ELR (cell line): Measurements from ENCODE around the gene CTIF.
A peak's percentile ranks its signal among the peaks of the same experiment; 100 is the strongest.
"Not testable (repeated sequence)": the region's sequence is repeated elsewhere in the genome, so short reads cannot be mapped to it uniquely, and the experiment has no call there.

Experiments used
- DNase-seq: peaks from one replicate; pipeline ENCODE4 v3.0.0-alpha.2; 2015; ENCODE audit warnings: low read depth

CTIF gene

DNA sequence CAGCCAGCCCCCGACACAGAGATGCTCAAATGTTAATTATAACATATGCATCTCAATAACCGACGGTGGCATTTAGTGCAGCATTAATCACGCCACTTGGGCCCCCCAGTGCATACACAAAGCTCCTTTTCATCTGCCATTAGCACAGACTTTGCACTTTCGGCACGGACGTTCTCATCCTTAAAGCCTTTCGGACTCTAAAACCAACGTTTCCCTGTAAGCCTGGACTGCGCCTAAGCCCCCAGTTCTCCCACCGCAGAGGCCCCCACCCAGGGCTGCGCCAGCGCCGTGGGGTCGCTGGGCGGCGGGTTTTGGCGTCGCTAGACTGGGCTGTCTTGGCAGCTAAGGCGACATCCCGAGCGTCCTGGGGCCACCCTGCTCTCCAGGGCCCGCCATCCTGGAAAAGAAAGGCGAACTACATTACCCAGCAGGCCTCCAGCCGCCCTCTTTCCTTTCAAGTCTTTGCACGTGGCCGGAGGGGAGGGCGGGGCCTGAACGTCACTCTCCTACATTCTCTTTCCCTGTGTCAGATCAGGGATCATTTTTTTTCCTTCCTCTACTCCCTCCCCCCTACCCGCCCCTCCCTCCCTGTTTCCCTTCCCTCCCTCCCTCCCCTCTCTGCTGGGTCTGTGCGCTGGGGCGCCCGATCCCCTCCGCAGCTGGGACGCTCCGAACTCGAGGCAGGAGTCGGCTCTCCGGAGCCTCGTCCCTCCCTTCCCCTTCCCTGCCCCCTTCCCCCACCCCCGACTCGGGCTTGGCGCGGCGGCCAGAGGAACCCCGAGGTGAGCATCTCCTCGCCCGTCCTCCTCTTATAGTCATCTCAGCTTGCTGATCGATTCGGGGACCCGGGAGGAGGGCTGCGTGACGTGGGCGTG, at the start of gene CTIF:
Gene CTIF (plus strand): TSS at position 501 of the 875 bp plus-strand sequence. CDS start 80,535 bp downstream, outside the sequence.
- peak; percentile 99 for DNase-seq

GRCh38 chr18:48490641-48491293, 48.1 kb upstream of the CTIF start:
- DNase-seq, result no peak

DNA sequence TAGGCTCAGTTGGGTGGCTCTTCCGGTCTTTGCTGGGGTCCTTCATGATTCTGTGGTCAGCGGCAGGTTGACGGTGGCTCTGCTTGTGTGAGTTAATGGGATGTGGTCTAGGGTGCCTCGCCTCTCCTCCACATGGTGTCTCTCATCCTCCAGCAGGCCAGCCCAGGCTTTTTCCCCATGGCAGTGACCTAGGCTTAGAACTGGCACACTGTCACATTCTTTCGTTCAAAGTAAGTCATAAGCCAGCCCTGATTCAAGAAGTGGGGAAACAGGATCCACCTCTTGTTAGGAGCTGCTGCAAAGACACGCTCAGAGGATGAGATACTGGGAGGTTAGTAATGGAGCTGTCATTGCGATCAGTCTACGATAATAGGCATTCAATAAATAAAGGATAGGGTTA, 46.0 kb upstream of the CTIF start:
- DNase-seq, result no peak

DNA sequence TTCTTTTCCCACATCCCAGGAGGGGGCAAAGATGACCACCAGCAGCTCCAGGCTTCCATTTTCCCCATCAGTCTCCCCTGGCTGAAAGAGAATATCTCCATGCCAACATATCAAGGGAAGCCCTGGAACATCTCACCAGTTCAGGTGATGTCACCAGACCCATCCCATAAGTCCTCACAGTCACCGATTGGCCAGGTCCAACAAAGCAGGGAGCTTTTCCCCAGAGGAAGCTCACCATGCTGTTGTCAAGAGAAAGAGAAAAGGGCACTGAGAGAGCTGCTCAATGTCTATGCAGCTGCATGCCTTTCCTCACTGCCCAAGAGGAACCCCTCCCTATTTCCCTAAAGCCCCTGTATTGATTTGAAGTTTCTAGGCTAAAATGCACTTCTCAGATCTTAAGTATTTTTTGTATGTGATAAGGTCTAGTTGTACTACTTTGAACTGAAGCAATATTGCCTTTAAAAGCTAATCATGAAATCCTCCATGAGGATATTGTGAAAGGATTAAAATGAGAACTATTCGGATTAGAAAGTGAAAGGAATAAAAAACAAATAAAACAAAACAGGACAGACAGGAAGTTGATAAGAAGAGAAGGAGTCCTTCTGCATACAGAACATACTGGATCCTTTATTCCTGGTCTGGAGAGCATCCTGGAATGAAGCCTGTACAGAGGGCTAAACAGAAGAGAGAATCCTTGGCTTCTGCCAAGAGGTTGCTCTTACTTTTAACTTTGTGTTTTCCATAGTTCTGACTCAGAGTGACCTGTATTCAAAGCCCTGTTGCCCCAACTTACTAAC, 45.2 kb upstream of the CTIF start:
- peak; percentile 14 for DNase-seq

DNA sequence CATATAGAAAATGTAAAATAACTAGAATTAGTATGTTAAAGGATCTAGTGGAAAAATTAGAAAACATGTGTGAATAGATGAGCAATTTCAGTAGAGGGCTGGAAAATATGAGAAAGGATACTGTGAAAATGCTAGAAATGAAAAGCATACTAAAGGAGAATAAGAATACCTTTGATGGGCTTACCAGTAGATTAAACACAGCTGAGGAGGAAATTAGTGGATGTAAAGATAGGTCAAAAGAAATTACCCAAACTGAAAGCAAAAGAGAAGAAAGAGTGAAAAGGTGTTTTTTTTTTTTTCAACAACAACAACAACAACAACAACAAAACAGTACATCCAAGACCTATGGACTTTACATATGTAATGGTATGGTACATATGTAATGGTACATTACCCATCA, 41.0 kb upstream of the CTIF start:
- no peak for DNase-seq

DNA sequence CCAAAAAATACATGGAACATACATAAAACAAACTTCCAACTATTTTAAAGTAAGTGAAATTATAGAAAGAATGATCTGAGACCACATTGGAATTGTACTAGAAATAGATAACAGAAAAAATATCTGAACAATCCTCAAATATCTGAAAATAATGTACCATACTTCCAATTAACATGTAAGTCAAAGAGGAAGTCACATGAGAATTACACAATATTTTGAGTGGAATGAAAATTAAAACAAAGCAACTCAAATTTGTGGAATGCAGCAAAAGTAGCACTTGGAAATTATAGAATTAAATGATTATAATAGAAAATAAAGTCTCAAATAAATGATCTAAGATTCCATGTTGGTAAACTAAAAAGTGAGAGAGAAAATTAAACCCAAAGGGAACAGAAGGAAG, 38.3 kb upstream of the CTIF start:
- DNase-seq, result no peak

GRCh38 chr18:48502906-48503305, 35.9 kb upstream of the CTIF start:
- DNase-seq, result no peak

- no peak for DNase-seq
These were observed 34.0 kb upstream of the CTIF start for GRCh38 chr18:48504819-48505218.

DNA sequence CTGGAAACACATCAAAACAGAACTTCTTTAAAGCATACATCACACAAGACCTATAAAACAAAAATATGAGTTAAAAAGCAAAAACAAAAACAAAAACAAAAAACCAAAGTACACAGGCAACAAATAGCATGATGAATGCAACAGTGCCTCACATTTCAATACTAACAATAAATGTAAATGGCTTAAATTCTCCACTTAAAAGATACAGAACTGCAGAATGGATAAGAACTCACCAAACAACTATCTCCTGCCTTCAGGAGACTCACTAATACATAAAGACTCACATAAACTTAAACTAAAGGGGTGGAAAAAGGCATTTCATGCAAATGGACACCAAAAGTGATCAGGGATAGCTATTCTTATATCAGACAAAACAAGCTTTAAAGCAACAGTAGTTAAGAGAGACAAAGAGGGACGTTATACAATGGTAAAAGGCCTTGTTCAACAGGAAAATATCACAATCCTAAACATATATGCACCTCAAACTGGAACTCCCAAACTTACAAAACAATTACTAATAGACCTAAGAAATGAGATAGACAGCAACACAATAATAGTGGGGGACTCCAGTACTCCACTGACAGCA, 31.8 kb upstream of the CTIF start:
- not testable (repeated sequence) for DNase-seq

DNA sequence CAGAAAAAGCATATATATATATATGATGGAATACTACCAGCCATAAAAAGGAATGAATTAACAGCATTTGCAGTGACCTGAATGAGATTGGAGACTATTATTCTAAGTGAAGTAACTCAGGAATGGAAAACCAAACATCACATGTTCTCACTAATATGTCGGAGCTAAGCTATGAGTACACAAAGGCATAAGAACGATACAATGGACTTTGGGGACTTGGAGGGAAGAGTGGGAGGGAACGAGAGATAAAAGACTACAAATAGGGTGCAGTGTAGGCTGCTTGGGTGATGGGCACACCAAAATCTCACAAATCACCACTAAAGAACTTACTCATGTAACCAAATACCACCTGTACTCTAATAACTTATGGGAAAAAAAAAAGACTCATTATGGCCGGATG, 26.3 kb upstream of the CTIF start:
- DNase-seq, result not testable (repeated sequence)

- DNase-seq, result no peak
These were observed 24.0 kb upstream of the CTIF start for GRCh38 chr18:48514786-48515185.

DNA sequence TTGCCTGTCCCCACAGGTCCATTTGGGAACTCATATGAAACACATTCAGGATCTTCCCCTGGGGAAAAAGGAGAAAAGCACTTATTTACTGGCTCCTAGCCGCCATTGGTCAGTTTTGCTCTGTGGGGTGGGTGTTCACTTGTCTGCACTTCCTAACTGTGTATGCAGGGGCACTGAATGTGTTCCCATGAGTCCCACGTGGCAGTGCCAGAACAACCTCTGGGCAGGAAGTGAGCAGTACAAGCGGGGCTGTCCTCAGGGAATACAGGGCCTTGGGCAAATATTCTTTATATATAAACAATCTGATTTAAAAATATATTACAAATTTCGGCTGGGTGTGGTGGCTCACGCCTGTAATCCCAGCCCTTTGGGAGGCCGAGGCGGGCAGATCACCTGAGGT, 21.8 kb upstream of the CTIF start:
- no peak for DNase-seq

DNA sequence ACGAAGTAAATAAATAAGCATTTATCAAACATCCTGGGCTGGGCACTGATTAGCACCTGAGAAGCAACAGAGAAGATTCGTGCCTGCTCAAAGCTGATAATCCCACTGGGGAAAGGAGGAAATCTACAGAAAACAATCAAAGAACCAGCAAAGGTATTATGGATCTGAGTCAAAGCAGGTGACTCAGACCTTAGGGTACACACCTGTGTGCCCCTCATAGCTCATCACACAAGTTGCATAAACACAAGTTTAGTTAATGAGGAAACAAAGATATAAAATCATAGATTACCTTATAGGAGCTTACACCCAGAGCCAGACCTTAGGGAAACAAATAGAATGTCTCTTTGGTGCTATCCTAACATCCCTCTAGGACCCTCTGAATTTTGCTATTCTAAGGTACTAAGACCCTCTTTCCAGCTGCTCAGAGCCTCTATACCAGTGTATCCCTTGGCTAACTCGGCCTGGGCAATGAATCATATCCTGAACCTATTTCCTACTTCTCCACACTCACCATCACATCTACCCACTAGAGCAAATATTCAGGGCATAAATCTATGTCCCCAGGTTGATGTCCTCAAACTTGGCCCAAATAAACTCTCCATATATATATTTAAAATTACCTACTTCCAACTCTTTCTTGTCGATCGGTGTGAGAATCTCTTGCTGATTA, 19.3 kb upstream of the CTIF start:
- peak; percentile 33 for DNase-seq

DNA sequence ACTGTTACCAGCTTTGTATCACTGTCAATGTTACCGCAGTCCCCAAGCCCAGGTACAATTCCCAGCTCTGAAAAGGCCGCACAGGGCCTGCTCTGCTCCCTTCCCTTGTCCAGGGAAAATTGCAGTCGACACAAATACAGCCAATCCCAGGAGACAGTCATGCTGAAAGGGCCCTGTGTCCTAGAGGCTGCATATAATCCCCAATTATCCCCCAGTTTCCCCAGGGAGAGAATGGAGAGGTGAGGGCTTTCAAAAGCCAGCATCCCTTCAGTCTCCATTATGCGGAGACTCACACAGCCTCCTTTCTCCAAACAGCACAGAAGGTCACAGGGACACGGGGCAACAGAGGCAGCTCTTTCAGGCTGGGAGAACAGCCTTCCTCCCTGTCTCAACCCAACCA, 17.1 kb upstream of the CTIF start:
- no peak for DNase-seq

DNA sequence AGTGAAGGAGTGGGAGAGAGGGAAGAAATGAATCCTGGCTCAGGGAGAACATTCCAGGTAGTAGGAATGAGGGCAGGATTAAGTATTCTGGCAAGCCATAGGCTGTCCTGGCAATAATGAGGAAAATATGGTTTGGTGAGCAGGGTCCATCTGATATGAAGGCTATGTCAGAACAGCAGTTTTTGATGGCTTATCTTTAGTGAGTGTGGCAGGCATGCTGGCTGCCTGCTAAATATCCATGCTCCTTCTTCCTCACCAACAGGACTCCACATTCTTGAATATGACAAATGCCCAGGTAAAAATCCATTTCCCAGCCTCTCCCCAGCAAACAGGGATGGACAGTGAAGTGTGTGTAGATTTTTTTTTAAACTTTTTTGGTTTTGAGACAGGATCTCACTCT, 13.2 kb upstream of the CTIF start:
- no peak for DNase-seq

- no peak for DNase-seq
These were observed 11.4 kb upstream of the CTIF start for GRCh38 chr18:48527461-48527860.

GRCh38 chr18:48528861-48529260, 10.0 kb upstream of the CTIF start:
- DNase-seq, result no peak

DNA sequence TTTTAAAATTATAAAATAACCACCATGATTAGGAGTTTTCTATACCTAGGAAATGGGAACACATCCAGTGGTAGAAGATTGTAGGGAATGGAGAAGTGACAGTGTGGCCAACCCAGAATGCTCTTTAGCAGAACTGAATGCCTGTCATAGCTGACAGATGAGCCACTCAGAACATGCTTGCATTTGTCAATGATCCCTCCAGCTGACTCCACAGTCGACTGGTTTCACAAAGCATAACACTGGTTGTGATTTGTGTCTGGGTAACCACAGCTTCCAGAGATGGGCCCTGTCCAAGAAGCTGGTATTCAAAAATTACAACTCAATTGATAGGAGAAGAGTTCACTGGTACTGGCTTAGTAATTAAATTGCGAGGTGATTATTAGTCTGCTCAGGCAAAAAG, 9.0 kb upstream of the CTIF start:
- DNase-seq, result peak; percentile 76

DNA sequence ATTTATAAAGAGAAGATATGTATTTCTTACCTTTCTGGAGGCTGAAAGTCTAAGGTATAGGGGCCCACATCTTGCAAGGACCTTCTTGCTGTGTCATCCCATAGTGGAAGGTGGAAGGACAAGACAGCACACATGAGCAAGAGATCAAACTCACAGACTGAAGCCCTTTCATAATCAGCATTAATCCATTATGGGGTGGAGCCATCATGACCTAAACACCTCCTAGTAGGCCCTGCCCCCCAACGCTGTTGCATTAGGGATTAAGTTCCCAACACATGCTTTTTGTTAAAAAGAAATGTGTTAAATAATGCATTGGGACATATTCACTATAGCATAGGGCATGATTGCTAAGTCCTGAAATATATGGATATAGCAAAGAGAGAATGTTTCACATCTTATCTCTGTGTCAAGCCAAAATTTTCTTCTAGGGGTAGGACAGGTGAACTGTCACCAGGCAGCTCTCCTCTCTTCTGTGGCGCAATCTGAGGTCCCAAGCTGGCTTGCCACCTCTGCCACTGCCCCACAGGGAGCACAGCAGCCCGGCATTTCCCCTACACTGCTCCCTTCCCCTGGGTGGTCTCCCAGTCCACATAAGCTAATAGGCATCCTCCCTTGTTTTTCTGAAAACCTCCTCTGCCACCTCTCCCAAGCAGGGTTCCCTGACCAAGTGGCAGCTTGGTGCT, 8.3 kb upstream of the CTIF start:
- no peak for DNase-seq

GRCh38 chr18:48531082-48531403, 7.8 kb upstream of the CTIF start:
- no peak for DNase-seq

DNA sequence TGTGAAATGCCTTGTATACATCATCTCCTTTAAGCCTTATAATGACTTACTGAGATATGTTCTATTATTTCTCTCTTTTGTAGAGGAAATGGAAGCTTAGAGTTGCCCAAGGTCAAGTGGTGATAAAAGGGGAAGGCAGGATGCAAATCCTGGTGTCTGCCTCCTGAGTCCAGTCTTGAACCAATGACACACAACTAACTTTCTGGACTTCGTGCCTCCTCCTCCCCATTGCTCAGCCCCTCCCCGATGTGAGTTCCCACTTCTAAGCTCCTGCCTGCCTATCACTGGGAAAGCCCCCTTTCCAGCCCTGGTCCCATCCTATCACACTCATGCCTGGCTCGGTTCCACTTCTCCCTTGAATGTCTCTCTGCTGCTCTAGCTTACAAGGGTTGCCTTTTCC, 6.9 kb upstream of the CTIF start:
- DNase-seq, result no peak
